COLO668 (cell line): ENCODE measurements around the gene AMOTL2.

Source experiments
- DNase-seq: peaks from one replicate; lab custom pipeline; 2025; ENCODE audit not compliant: unreplicated experiment; lab: John Stamatoyannopoulos, UW

Gene AMOTL2

GRCh38 chr3:134336587-134336986, 37.7 kb downstream of the AMOTL2 start:
- no peak for DNase-seq

GRCh38 chr3:134334901-134335280, 39.4 kb downstream of the AMOTL2 start:
- no peak for DNase-seq

- no peak for DNase-seq
These were observed 39.9 kb downstream of the AMOTL2 start for GRCh38 chr3:134334231-134334900.

- DNase-seq = no peak
These were observed 40.6 kb downstream of the AMOTL2 start for GRCh38 chr3:134333522-134334181.

GRCh38 chr3:134332344-134332743, 41.9 kb downstream of the AMOTL2 start:
- DNase-seq = no peak

GRCh38 chr3:134331811-134332199, 42.4 kb downstream of the AMOTL2 start:
- no peak for DNase-seq

GRCh38 chr3:134330883-134331810, 43.1 kb downstream of the AMOTL2 start:
- DNase-seq = no peak

- no peak for DNase-seq
These were observed 45.4 kb downstream of the AMOTL2 start for GRCh38 chr3:134328846-134329245.

GRCh38 chr3:134328147-134328591, 46.1 kb downstream of the AMOTL2 start:
- DNase-seq = no peak

- no peak for DNase-seq
These were observed 46.7 kb downstream of the AMOTL2 start for GRCh38 chr3:134327594-134327975.

- no peak for DNase-seq
These were observed 47.3 kb downstream of the AMOTL2 start for GRCh38 chr3:134326760-134327593.

GRCh38 chr3:134326126-134326525, 48.1 kb downstream of the AMOTL2 start:
- no peak for DNase-seq

GRCh38 chr3:134325706-134326105, 48.5 kb downstream of the AMOTL2 start:
- DNase-seq = no peak

GRCh38 chr3:134325061-134325705, 49.1 kb downstream of the AMOTL2 start:
- DNase-seq = no peak

GRCh38 chr3:134323966-134324962, 50.0 kb downstream of the AMOTL2 start:
- no peak for DNase-seq

GRCh38 chr3:134322286-134322685, 52.0 kb downstream of the AMOTL2 start:
- no peak for DNase-seq

GRCh38 chr3:134320749-134321148, 53.5 kb downstream of the AMOTL2 start:
- no peak for DNase-seq

- no peak for DNase-seq
These were observed 54.3 kb downstream of the AMOTL2 start for GRCh38 chr3:134319931-134320330.

GRCh38 chr3:134318166-134318565, 56.1 kb downstream of the AMOTL2 start:
- no peak for DNase-seq
